Measurements from ENCODE around the gene PTPRN. TPM values are rescaled to one million over a fixed set of nuclear protein-coding genes. Genes with fewer than 3 reads are reported as not detected.

The PTPRN gene
- total and polyA plus RNA-seq, 9 of the 15 experiments (the other 6 are each of a cell fraction or from before 2014, with no cell fraction given), result 0.15 to 2.4 (median 0.43) TPM; not detected in 1

DNA sequence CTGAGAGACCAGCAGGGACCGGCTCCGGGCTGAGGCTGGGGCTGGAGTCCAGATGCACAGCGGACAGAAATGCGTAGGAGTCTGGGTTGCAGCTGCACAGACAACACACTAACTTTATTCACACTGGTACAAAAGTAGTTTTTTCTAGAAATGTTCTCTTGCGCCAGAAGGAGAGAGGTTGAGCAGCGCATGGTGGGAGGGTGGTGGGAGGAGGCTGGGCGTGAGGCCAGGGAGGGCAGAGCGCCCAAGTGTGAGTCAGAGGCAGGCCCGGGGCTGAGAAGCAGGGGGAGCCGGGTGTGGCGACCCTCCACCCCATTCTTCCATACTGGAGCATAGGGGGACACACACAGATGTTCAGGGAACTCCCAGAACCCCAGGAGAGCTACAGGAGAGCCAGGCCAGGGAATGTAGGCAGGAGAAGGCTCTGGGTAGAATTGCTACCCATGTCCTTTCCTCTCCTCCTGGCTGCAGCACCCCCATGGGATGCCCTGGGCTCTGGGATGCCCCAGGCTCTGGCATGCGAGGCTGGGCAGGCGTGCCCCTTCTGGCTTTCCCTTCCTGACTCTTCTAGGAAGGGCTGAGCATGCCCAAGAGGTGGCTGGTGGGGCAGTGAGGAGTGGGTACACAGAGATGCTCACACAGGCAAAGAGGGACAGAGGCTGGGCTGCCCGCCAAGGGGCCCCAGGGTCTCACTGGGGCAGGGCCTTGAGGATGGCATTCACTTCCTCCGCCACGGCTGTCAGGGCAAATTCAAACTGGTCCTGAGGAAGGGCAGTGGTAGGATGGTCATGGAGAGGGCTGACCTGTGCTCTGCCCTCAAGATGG lies 19.5 kb downstream of the PTPRN start (continued):
- TF ChIP-seq BCOR (IDR thresholded peaks at IDR 0.05) (0 out of 2 replicates have a peak, but pooled peaks have one; percentile 6), CBFA2T3 (IDR thresholded peaks at IDR 0.05) (0 out of 2 replicates have a peak, but pooled peaks have one; percentile 8), ZBTB7A (IDR thresholded peaks at IDR 0.05; ENCODE audit: borderline replicate concordance, control insufficient read depth, low read depth, low read length) (peak; percentile 72; the same call in 1 of the 2 replicates), ZNF644 (tag; IDR thresholded peaks at IDR 0.05; ENCODE audit: low read depth) (no peak), PPARD (CRISPR knock-in tag; IDR thresholded peaks at IDR 0.05) (no peak)
- TF ChIP-seq, protein P1, sequence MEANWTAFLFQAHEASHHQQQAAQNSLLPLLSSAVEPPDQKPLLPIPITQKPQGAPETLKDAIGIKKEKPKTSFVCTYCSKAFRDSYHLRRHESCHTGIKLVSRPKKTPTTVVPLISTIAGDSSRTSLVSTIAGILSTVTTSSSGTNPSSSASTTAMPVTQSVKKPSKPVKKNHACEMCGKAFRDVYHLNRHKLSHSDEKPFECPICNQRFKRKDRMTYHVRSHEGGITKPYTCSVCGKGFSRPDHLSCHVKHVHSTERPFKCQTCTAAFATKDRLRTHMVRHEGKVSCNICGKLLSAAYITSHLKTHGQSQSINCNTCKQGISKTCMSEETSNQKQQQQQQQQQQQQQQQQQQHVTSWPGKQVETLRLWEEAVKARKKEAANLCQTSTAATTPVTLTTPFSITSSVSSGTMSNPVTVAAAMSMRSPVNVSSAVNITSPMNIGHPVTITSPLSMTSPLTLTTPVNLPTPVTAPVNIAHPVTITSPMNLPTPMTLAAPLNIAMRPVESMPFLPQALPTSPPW (CRISPR knock-in tag; IDR thresholded peaks at IDR 0.05), result peak; percentile 45
- TF ChIP-seq, protein P2, sequence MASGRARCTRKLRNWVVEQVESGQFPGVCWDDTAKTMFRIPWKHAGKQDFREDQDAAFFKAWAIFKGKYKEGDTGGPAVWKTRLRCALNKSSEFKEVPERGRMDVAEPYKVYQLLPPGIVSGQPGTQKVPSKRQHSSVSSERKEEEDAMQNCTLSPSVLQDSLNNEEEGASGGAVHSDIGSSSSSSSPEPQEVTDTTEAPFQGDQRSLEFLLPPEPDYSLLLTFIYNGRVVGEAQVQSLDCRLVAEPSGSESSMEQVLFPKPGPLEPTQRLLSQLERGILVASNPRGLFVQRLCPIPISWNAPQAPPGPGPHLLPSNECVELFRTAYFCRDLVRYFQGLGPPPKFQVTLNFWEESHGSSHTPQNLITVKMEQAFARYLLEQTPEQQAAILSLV (tag; IDR thresholded peaks at IDR 0.05), result no peak

DNA sequence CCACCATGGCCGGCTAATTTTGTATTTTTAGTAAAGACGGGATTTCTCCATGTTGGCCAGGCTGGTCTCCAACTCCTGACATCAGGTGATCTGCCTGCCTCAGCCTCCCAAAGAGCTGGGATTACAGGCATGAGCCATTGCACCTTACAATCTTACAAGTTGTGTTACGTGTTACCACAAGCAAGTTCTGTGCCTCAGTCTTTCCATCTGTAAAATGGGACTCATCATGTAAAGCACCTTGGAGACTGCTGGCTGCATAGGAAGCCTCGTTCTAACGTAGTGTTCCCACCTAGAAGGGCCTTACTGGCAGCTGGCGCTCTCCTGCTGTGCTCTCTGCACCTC lies 20.0 kb downstream of the PTPRN start:
- DNase-seq (ENCODE audit: extremely low read depth in 1 of 4, low spot score in 3 of 4), result no peak
- H3K27ac ChIP-seq (ENCODE audit: extremely low read depth, low read depth, low read length), result no peak overlapping the region
- ATAC-seq, result no peak
- ChIA-PET CTCF (ENCODE audit: low intra/inter-chr PET ratio) (no interaction called here), POLR2A (interaction anchor here (0.6 to 0.9 kb wide), 2 partner anchors 10 to 60 kb away, joined by 4 to 5 read pairs; partner anchors contain the start of gene DNAJB2)
- no peaks in the 10 kb centered on the region for H3K27me3 ChIP-seq (ENCODE audit: control insufficient read depth in 2 of 2, insufficient read depth in 2 of 2, low read length in 2 of 2)
- FAIRE-seq, result no peak
- H2AFZ ChIP-seq (ENCODE audit: low read depth, low read length), result no peak overlapping the region
- no peaks in the 10 kb centered on the region for H3K9me3 ChIP-seq (replicated peaks; ENCODE audit: control insufficient read depth, insufficient read depth, low read depth, low read length)
- H3K36me3 ChIP-seq (ENCODE audit: control insufficient read depth, insufficient read depth, low read length), result no peaks in the 10 kb centered on the region
- H3K9ac ChIP-seq (ENCODE audit: insufficient read depth in 1 of 2, low read depth in 2 of 2, low read length in 2 of 2), result no peak overlapping the region
- intact Hi-C loops (cut with micrococcal nuclease), result no loop called here
- H3K4me3 ChIP-seq, result no peak overlapping the region
- no peaks in the 10 kb centered on the region for H4K20me1 ChIP-seq (replicated peaks; ENCODE audit: control insufficient read depth, insufficient read depth, low read length)
- H3K4me2 ChIP-seq (ENCODE audit: insufficient read depth, low read length), result no peak overlapping the region
- in situ Hi-C loops (cut with MboI), result no loop called here
- no peaks in the 10 kb centered on the region for H3K79me2 ChIP-seq (ENCODE audit: control insufficient read depth, insufficient read depth, low read length)
- H3K9me1 ChIP-seq (ENCODE audit: control insufficient read depth, insufficient read depth, low read length), result no peaks in the 10 kb centered on the region
- no TSS peak for BruUV-seq (replicated peaks)
- H3K4me1 ChIP-seq (replicated peaks in 1 of 2; ENCODE audit: control insufficient read depth in 2 of 2, insufficient read depth in 2 of 2, low read length in 2 of 2), result peaks cover 32 to 64% of the 10 kb centered on the region in 2 experiments
- WGBS (ENCODE audit: insufficient coverage, low coverage, missing lambda C conversion rate), result 36% methylated on average over 4 of the region's 6 CpGs
- TF ChIP-seq BCOR (IDR thresholded peaks at IDR 0.05) (peak; percentile 96), RBM17 (IDR thresholded peaks at IDR 0.05; ENCODE audit: borderline replicate concordance, low read depth, low read length) (no peak), BCL6 (CRISPR knock-in tag; IDR thresholded peaks at IDR 0.05) (no peak), SRSF3 (IDR thresholded peaks at IDR 0.05; ENCODE audit: insufficient read depth, low read length) (no peak), PHF20 (IDR thresholded peaks at IDR 0.05; ENCODE audit: partially characterized antibody) (peak; percentile 38), POLR3A (IDR thresholded peaks at IDR 0.05; ENCODE audit: borderline replicate concordance, extremely low read depth, insufficient read depth, insufficient read length) (no peak), RFX7 (CRISPR knock-in tag; IDR thresholded peaks at IDR 0.05) (no peak), RBM25 (IDR thresholded peaks at IDR 0.05; ENCODE audit: low read depth, low read length, severe bottlenecking) (peak; percentile 93), POLR2AphosphoS2 (IDR thresholded peaks at IDR 0.05; ENCODE audit: low read length) (no peak), RCOR1 (IDR thresholded peaks at IDR 0.05; ENCODE audit: borderline replicate concordance in 1 of 2, low read depth in 2 of 2, low read length in 2 of 2) (peak in 1 of 2 experiments; percentile 65; a peak in 1 of 4 replicates), NR2F6 (CRISPR knock-in tag; IDR thresholded peaks at IDR 0.05) (no peak)
